DMS 273 (cell line): ENCODE measurements around the gene SYT10.
"Not testable (repeated sequence)": the region's sequence is repeated elsewhere in the genome, so short reads cannot be mapped to it uniquely, and the experiment has no call there.

Experiments
- DNase-seq: peaks from one replicate; lab custom pipeline; 2025; ENCODE audit not compliant: unreplicated experiment; lab: John Stamatoyannopoulos, UW

SYT10 gene

DNA sequence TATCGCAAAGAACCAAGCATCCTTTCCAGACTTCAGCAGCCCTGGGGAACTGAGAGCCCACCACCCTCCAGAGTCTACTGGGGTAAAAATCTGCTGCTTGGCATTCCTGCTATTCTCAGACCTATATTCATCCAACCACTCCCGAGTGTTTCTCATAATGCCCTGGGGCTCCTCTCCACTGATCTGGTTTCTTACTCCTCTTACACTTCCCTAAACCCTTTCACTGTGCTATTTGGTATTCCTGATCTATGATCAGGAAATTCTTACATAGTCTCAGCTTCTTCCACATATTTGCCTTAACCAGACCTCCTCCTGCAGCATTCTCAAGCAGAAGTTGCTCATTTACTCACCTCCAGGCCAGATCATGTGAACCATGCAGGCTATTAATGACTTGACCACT is 82.4 kb downstream of the SYT10 start:
- DNase-seq: no peak

DNA sequence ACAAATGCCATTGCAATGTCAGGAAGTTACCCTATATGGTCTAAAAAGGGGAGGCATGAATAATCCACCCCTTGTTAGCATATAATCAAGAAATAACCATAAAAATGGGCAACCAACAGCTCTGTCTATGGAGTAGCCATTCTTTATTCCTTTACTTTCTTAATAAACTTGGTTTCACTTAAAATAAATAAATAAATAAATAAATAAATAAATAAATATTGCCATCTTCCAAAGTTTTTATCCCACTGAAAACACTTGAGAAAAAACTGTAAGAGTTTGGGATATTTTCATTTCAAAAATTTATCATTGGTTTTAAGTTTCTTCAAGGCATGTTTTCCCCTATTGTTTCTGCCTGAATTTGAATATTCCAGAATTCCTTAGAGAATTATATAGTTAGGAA is 89.8 kb downstream of the SYT10 start:
- DNase-seq: no peak

DNA sequence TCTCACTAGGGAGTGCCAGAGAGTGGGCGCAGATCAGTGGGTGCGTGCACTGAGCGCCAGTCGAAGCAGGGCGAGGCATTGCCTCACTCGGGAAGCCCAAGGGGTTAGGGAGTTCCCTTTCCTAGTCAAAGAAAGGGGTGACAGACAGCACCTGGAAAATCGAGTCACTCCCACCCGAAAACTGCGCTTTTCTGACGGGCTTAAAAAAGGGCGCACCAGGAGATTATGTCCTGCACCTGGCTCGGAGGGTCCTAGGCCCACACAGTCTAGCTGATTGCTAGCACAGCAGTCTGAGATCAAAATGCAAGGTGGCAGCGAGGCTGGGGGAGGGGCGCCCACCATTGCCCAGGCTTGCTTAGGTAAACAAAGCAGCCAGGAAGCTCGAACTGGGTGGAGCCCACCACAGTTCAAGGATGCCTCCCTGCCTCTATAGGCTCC is 107.6 kb downstream of the SYT10 start:
- DNase-seq: not testable (repeated sequence)

DNA sequence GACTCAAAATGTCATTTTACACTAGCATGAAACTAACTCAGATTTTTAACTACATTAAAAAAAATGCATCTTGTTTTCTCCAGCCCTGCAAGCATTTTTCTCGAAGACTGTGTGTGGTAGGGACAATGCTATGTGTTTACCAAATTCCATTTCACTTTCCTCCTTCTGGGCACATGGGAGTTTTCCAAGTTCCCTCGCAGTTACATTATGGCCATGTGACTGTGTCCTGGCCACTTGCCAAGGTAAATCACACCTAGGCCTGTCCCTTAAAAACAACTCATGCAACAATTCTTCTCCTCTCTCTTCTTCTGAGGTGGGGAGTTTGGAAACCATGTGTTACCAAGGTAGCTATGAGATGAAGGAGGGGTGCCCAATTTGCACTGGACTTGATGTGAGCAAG is 108.7 kb downstream of the SYT10 start:
- peak; percentile 0 for DNase-seq
